SH-SY5Y (cell line): ENCODE measurements around the gene POLR2F.

ENCODE experiments used
- GATA2 ChIP-seq: IDR thresholded peaks from 2 replicates; pipeline ENCODE4 v1.6.1; 2011; ENCODE audit warnings: mild to moderate bottlenecking, low read depth, low read length
- GATA3 ChIP-seq: IDR thresholded peaks from 2 replicates; pipeline ENCODE4 v1.6.1; 2011; ENCODE audit warnings: low read depth, mild to moderate bottlenecking, low read length, moderate library complexity

GRCh38 chr22:37994049-37994448 lies 40.5 kb downstream of the POLR2F start:
- no peak for TF ChIP-seq GATA2
- TF ChIP-seq GATA3 = no peak
